Measurements from ENCODE around the gene BPIFA2. TPM values are rescaled to one million over a fixed set of nuclear protein-coding genes. Genes with fewer than 3 reads are reported as not detected.
"Not testable (repeated sequence)": the region's sequence is repeated elsewhere in the genome, so short reads cannot be mapped to it uniquely, and the experiment has no call there.

The BPIFA2 gene
- not detected for total RNA-seq
- long read RNA-seq: 0 reads

- intact Hi-C loops (cut with DNase I): no loop called here
- DNase-seq (ENCODE audit: low spot score): no peak
Observed at GRCh38 chr20:33167859-33168258, at the start of gene BPIFA2. BPIFA2 (plus strand) TSS chr20:33168159; CDS start chr20:33169146, 987 bp downstream.

GRCh38 chr20:33119725-33120720, 47.9 kb upstream of the BPIFA2 start:
- no peak for DNase-seq (ENCODE audit: low spot score)
- intact Hi-C loops (cut with DNase I): no loop called here

GRCh38 chr20:33120934-33121333, 47.0 kb upstream of the BPIFA2 start:
- intact Hi-C loops (cut with DNase I): no loop called here
- no peak for DNase-seq (ENCODE audit: low spot score)

GRCh38 chr20:33122297-33122696, 45.7 kb upstream of the BPIFA2 start:
- intact Hi-C loops (cut with DNase I); DNase-seq (ENCODE audit: low spot score): not testable (repeated sequence)

- intact Hi-C loops (cut with DNase I): no loop called here
- DNase-seq (ENCODE audit: low spot score): no peak
Observed at GRCh38 chr20:33124261-33124660, 43.7 kb upstream of the BPIFA2 start.

- DNase-seq (ENCODE audit: low spot score): no peak
- intact Hi-C loops (cut with DNase I): no loop called here
Observed at GRCh38 chr20:33124994-33125393, 43.0 kb upstream of the BPIFA2 start.

GRCh38 chr20:33125983-33126382, 42.0 kb upstream of the BPIFA2 start:
- intact Hi-C loops (cut with DNase I): no loop called here
- no peak for DNase-seq (ENCODE audit: low spot score)

GRCh38 chr20:33127422-33128097, 40.4 kb upstream of the BPIFA2 start:
- no peak for DNase-seq (ENCODE audit: low spot score)
- intact Hi-C loops (cut with DNase I): no loop called here

- no peak for DNase-seq (ENCODE audit: low spot score)
- intact Hi-C loops (cut with DNase I): no loop called here
Observed at GRCh38 chr20:33130568-33131061, 37.3 kb upstream of the BPIFA2 start.

GRCh38 chr20:33131949-33132473, 35.9 kb upstream of the BPIFA2 start:
- no peak for DNase-seq (ENCODE audit: low spot score)
- intact Hi-C loops (cut with DNase I): no loop called here

GRCh38 chr20:33132513-33133372, 35.2 kb upstream of the BPIFA2 start:
- intact Hi-C loops (cut with DNase I): no loop called here
- no peak for DNase-seq (ENCODE audit: low spot score)

- intact Hi-C loops (cut with DNase I): no loop called here
- DNase-seq (ENCODE audit: low spot score): no peak
Observed at GRCh38 chr20:33133373-33133941, 34.5 kb upstream of the BPIFA2 start.

- intact Hi-C loops (cut with DNase I): no loop called here
- no peak for DNase-seq (ENCODE audit: low spot score)
Observed at GRCh38 chr20:33137195-33137594, 30.8 kb upstream of the BPIFA2 start.

- intact Hi-C loops (cut with DNase I): no loop called here
- no peak for DNase-seq (ENCODE audit: low spot score)
Observed at GRCh38 chr20:33139467-33139866, 28.5 kb upstream of the BPIFA2 start.

- no peak for DNase-seq (ENCODE audit: low spot score)
- intact Hi-C loops (cut with DNase I): no loop called here
Observed at GRCh38 chr20:33145521-33145920, 22.4 kb upstream of the BPIFA2 start.

GRCh38 chr20:33147299-33147698, 20.7 kb upstream of the BPIFA2 start:
- intact Hi-C loops (cut with DNase I): no loop called here
- DNase-seq (ENCODE audit: low spot score): no peak

- intact Hi-C loops (cut with DNase I): no loop called here
- peak; percentile 33 for DNase-seq (ENCODE audit: low spot score)
Observed at GRCh38 chr20:33148040-33148439, 19.9 kb upstream of the BPIFA2 start.

- intact Hi-C loops (cut with DNase I): no loop called here
- DNase-seq (ENCODE audit: low spot score): no peak
Observed at GRCh38 chr20:33154252-33154651, 13.7 kb upstream of the BPIFA2 start.

All from cardiac septum (tissue), 1 donor.